ENCODE data around the gene EXOSC1.

DNA sequence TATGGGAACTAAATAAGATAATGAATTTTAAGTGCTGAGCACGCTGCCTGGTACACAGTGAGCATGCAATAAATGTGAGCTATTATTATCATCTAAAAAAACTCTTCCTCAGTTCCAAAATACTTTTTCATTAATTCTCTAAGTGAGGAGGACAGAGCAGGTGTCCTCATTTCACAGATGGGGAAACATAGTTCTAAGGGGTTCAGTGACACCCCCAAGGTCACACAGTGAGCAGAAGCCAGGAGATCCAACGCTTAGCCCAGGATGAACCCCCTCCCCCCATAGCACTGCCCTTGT is 37.9 kb downstream of the EXOSC1 start:
- TF ChIP-seq SIN3A (IDR thresholded peaks at IDR 0.05; ENCODE audit: borderline replicate concordance, insufficient read depth, low read length) (no peak), TAF1 (IDR thresholded peaks at IDR 0.05; ENCODE audit: borderline replicate concordance, insufficient read depth, low read length) (no peak), POLR2AphosphoS5 (IDR thresholded peaks at IDR 0.05; ENCODE audit: low read depth, low read length) (no peak)
- TF ChIP-seq, protein P1, sequence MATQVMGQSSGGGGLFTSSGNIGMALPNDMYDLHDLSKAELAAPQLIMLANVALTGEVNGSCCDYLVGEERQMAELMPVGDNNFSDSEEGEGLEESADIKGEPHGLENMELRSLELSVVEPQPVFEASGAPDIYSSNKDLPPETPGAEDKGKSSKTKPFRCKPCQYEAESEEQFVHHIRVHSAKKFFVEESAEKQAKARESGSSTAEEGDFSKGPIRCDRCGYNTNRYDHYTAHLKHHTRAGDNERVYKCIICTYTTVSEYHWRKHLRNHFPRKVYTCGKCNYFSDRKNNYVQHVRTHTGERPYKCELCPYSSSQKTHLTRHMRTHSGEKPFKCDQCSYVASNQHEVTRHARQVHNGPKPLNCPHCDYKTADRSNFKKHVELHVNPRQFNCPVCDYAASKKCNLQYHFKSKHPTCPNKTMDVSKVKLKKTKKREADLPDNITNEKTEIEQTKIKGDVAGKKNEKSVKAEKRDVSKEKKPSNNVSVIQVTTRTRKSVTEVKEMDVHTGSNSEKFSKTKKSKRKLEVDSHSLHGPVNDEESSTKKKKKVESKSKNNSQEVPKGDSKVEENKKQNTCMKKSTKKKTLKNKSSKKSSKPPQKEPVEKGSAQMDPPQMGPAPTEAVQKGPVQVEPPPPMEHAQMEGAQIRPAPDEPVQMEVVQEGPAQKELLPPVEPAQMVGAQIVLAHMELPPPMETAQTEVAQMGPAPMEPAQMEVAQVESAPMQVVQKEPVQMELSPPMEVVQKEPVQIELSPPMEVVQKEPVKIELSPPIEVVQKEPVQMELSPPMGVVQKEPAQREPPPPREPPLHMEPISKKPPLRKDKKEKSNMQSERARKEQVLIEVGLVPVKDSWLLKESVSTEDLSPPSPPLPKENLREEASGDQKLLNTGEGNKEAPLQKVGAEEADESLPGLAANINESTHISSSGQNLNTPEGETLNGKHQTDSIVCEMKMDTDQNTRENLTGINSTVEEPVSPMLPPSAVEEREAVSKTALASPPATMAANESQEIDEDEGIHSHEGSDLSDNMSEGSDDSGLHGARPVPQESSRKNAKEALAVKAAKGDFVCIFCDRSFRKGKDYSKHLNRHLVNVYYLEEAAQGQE (IDR thresholded peaks at IDR 0.05; ENCODE audit: insufficient read depth in 1 of 2, low read depth in 2 of 2, low read length in 2 of 2) = no peak
